HG02973 (cell line): Measurements from ENCODE around the gene RACK1.
"Not testable (repeated sequence)": the region's sequence is repeated elsewhere in the genome, so short reads cannot be mapped to it uniquely, and the experiment has no call there.

Experiments
- ATAC-seq: cut with Tn5 transposase; IDR thresholded peaks from one replicate; pipeline ENCODE4 v1.9.1; 2021; ENCODE audit warnings: moderate library complexity; ENCODE audit not compliant: unreplicated experiment

RACK1 gene

DNA sequence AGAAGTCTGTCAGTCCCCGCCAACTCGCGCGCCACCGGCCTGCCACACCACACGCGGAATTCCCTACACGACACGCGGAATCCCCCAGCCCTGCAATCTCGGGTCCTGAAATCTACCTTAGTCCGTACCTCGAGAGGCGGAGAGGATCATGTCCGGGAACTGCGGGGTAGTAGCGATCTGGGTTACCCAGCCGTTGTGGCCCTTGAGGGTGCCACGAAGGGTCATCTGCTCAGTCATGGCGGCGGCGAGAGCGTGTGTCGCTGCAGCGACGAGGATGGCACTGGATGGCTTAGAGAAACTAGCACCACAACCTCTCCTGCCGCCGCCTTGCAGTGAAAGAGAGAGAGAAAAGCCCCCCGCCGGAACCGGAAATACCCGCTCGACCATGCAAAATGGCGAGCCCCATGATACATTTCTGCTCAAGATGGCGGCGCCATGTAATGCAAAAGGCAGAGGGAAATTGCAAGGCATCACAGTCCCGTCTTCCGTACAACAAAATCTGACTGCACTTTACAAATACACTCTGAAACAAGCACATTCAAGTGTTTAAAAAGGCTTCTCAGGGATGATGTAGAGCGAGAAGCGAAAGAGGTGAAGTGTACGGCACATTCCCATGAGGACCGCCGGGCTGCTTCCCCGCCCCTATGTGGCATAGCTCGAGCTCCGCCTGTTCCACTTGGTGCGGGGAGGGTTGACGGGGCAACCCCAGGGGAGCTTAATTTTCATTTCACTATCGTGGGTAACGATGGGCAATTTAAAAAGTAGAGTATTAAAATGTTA is at the start of gene RACK1:
TSS of gene RACK1 (minus strand) at position 343 of the 780 bp plus-strand sequence. CDS start at position 237, 106 bp downstream.
- ATAC-seq, result peak; percentile 51

DNA sequence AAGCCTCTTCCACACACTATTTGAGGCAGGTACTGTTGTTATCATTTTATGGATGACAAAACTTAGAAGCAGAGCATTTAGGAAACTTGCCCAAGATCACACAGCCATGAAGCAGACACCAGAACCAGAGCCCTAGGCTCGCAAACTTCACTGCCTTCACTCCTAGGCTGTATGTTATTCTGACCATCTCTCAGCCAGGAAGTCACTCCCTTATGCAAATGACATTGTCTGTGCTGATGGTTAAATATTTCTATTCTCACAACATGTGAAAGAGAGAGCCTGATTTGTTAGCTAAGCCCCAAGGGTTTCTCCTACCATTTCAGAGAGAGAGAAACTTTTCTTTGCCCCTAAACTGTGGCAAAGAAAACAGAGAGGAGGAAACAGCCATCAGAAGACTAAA is 43.6 kb upstream of the RACK1 start:
- not testable (repeated sequence) for ATAC-seq

DNA sequence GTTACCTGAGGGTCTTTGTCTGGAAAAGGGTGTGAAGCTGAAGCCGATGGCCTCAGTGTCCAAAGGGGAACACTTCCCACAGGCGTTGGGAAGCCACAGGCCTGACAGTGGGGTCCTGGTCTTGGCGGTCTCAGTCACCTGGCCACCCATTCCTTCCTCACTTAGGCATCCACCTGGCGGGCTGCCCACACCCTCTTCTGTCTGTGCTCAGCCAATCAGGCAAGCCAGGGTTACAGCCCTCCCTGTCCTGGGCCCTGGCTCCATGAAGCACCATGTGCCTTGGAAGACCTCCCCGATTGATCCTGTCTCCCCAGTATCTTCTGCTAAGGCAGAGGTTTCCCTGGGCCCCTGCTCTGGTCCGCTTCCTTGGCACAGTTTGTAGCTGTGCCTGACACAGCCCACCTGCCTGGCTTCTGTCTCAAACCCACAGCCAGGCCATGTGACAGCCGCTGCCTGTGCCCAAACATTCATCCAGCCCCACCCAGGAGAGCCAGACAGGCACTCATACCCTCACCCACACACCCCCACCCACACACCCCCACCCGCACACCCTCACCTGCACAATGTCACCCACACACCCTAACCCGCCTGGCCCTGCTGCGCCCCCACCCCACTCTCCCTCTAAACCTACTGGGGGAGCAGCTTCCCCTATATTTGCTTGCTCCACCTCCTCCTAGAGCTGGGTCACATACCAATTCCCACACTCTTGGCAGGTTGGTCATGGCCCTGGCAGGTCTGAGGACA is 42.4 kb upstream of the RACK1 start:
- ATAC-seq, result not testable (repeated sequence)

DNA sequence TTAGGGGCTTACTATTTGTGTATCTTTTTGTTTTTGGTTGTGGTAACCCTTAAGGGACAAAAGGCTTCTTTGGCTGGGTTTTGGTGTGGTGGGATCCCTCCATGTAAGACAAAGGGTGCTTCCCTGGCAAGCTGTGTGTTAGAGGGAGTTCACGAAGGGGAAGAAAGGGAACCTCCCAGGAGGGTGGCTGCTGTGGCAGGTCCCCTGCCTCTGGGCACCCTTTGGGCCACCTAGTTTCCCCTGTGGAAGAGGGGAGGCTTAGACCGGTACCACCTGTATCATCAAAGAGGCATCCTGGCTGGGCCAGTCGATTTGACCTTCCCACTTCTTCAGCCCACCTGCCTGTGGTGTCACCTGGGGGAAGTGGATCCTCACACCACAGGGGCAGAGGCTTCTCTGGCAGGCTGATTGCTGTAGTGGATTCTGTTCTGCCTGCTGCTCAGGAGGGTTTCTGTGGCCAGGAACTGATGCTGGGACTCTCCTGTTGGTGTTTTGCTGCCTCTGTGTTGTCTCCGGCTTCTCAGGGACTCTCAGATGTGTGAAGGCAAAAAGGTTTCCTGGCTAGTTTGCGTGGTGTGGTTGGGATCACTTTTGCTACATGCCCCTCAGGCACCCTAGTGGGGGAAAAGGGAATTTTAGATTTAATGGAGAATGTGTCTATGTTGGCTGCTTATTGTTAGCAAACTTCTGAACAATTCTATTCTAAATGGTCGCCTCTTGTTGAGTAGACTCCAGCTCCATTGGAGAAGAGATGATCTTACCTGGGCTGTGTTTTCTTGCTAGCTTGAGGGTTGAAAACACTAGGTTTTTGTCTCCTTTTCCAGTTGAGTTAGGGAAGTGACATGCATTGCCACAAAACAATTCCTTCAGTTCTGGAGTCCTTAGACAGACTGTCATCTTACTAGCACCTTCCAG is 40.4 kb upstream of the RACK1 start:
- not testable (repeated sequence) for ATAC-seq

DNA sequence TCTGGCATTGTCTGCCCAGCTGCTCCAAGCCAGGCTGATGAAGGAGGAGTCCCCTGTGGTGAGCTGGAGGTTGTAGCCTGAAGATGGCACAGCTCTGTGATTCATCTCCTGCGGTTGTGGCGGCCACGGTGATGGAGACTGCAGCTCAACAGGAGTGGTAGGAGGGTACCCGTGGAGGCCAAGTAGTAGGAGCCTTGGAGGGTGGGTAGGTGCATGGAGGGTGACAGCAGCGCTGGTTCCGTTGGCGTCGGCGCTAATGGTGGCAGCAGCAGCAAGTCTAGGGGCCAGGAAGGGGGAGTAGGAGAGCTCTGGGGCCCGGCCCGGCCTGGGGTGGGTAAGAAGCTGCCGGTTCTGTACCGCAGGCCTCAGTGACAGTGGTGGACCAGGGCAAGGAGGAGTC is 39.6 kb upstream of the RACK1 start:
- ATAC-seq, result no peak

DNA sequence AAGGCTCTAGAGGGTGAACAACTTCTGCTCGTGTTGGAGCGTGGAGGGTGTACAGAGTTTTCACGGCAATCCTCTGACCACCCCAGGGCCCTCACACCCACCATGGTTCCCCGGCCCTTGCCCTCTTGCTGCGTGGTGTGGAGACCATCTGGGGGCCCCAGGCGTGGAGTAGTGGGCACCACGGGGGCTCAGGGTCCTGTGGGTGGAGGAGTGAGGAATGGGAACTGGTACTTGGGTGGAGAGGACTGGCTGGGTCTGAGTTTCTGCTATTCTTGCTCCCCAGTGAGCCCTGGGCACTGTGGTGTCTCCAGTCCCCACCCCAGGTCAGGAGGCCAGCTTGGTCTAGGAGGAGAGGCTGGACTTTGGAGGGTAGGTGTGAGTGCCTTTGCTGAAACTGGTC is 39.2 kb upstream of the RACK1 start:
- ATAC-seq, result no peak

DNA sequence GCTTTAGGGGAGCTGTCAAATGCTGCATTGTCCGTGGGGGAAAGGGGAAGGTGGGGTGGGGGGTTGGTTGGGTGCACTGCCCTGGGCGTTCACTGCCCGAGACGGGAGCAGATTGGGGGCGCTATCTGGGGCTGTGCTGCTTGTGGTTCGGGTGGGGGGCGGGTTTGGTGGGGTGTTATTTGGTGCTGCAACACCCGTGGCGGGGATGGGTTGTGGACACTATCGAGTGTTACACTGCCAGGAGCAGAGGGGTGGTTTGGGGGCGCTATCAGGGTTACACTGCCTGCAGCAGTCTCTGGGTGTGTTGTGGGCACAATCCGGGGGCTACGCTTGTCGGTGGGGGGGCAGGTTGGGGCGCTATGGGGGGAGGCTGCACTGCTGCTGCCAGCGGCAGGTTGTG is 38.7 kb upstream of the RACK1 start:
- ATAC-seq, result not testable (repeated sequence)

DNA sequence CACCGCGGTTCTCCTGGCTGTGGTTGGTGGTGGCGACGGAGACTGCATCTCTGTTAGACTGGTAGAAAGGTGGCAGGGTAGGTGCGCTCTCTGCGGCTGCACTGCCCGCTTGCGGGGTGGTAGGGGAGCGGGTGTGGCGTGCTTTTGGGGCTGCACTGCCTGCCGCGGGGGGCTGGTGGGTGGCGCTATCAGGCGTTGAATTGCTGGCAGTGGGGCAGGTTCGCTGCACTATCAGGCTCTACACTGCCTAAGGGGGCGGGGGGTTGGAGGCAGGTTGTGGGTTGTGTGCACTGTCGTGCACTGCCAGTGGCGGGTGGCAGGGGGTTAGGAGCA is 38.2 kb upstream of the RACK1 start:
- no peak for ATAC-seq

DNA sequence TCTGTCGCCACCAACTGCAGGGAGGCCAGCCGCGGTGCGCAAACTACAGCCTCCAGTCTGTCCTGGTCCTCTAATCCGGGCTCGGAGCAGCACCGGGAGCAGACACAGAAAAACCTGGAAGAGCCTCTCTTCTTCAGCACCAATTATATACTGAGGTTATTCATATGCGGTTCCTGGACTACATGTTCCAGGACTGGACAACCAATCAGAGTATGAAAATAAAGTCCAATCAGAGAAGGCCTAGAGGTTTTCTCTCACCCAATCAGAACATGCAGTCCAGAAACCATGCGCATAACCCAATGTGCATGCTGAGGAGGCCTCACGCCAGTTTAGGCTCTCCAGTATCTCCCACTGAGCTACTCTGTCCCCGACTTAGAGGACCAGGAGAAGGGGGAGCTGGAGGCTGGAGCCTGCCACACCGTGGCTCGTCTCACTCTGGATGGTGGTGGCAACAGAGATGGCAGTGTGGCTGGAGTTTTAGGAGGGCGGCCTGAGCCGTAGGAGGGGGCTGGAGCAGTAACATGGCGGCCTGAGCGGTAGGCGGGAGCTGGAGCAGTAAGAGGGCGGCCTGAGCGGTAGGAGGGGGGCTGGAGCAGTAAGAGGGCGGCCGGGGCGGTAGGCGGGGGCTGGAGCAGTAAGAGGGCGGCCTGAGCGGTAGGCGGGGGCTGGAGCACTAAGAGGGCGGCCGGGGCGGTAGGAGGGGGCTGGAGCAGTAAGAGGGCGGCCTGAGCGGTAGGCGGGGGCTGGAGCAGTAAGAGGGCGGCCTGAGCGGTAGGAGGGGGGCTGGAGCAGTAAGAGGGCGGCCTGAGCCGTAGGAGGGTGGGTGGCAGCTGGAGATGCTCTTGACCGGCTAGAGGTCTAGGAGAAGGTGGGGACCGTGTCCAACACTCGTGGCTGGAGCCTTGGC is 37.6 kb upstream of the RACK1 start:
- no peak for ATAC-seq

DNA sequence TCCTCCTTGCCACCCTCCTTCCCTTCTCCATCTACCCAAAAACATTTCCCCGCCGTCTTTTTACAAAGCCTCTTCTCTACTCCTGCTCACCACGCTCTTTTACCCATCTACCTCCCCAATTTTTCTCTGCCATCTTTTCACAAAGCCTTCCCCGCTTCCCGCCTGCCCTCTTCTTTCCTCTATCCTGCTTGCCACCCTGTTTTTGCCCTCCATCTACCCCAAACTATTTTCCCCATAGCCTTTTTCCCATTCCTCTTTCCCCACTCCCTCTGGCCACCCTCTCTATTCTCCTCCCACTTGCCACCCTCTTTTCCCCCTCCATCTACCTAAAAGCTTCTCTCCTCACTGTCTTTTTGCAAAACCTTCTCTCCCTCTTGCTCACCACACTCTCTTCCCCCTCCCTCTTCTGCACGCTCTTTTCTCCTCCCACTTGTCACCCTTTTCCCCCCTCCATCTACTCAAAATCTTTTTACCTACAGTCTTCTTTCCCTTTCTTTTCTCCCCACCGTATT is 36.6 kb upstream of the RACK1 start:
- ATAC-seq, result no peak

DNA sequence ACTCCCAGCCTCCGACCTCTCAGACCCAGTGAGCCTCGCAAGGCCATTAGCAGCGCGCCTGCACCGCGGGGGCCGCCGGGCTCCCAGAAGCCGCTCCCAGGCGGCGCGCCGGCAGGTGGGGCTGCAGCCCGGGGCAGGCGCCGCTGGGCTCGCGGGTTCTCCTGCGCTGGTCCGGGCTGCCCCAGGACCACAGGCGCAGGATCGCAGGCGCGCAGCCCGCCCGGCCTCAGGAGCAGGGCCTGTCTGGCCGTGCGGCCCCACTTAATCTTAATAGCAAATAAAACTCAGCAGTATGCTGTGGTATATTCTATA is 29.7 kb upstream of the RACK1 start:
- not testable (repeated sequence) for ATAC-seq

DNA sequence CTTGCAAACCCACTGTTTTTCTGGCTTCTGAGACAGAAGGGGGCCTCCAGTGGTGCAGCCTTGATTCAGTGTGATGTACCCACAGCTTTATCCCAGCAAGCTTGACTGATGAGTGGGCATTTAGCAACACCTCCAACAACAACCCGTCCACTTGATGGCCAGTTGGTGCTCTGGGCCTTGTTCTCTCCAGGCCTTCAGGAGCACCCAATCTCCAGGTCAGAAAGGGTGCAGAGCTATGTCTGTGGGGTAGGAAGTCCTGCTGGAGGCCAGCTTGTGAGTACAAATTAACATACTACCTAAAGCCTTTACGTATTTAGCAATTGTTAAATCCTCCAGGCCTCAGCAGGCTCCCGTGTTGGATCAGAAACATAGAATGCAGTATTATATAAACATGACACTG is 27.4 kb upstream of the RACK1 start:
- ATAC-seq, result no peak

DNA sequence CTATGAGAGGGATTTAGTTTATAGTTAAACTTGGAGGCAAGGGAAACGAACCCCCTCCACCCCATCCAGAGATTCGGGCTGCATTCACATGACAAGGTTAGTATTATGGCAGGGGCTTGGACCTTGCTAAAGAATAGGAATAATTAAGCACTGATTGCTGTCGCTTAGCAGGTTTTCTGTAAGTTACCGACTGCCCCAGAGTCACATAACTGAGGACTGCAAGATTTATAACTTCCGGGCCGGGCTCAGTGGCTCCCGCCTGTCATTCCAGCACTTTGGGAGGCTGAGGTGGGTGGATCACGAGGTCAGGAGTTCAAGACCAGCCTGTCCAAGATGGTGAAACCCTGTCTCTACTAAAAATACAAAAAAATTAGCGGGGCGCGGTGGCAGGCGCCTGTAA is 24.2 kb upstream of the RACK1 start:
- not testable (repeated sequence) for ATAC-seq

DNA sequence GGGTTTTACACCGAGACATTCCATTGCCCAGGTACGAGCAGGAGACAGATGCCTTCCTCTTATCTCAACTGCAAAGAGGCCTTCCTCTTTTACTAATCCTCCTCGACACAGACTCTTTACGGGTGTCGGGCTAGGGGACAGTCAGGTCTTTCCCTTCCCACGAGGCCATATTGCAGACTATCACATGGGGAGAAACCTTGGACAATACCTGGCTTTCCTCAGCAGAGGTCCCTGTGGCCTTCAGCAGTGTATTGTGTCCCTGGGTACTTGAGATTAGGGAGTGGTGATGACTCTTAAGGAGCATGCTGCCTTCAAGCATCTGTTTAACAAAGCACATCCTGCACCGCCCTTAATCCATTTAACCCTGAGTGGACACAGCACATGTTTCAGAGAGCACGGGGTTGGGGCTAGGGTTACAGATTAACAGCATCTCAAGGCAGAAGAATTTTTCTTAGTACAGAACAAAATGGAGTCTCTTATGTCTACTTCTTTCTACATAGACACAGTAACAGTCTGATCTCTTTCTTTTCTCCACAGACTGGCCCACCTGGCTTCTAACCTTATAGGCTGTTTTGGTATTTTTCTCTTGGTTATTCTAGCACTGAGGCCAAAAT is 23.7 kb upstream of the RACK1 start:
- ATAC-seq, result not testable (repeated sequence)

DNA sequence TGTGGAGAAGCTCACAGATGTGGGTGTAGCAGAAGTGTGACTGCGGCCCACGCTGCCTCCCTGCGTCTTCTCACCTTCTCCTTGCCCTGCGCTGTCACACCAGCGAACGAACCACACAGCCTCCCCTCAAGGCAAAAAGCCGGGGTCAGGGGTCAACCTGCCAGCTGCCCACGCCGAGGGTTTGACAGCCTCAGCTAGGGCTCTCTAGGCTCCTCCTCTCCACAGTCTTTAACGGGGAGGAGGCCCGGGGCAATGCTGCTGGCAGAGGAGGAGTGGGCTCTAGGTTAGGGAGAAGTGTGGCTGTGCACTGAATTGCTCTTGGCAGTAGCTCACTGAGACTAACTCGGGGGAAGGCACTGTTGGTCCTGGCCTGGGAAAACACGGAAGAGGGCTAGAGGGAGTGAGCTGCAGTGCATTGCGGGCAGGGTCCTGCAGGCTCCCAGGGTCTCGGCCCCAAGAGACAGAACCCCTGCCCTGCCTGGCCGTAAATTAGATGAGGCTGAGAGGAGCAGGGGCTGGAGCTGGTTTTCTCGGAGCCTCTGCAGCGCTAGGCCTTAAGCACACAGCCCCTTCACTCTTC is 21.5 kb upstream of the RACK1 start:
- no peak for ATAC-seq

DNA sequence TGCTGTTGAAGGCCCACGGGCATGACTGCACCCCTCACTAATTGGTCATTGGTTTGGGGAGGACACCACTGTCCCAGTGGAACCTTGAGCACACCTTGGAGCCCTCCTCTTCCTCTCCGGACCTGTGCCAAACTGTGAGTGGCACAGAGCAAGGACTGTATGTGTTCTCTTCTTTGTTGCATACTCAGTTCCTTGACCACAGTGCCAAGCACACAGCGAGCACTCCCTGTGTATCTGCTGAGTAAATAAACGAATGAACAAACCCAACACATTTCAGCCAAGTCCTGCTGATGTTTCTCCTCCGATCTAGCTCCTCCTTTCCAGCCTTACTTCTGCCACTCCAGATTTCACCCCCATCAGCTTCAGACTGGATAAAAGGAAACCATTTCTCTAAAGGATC is 19.9 kb upstream of the RACK1 start:
- ATAC-seq, result no peak

DNA sequence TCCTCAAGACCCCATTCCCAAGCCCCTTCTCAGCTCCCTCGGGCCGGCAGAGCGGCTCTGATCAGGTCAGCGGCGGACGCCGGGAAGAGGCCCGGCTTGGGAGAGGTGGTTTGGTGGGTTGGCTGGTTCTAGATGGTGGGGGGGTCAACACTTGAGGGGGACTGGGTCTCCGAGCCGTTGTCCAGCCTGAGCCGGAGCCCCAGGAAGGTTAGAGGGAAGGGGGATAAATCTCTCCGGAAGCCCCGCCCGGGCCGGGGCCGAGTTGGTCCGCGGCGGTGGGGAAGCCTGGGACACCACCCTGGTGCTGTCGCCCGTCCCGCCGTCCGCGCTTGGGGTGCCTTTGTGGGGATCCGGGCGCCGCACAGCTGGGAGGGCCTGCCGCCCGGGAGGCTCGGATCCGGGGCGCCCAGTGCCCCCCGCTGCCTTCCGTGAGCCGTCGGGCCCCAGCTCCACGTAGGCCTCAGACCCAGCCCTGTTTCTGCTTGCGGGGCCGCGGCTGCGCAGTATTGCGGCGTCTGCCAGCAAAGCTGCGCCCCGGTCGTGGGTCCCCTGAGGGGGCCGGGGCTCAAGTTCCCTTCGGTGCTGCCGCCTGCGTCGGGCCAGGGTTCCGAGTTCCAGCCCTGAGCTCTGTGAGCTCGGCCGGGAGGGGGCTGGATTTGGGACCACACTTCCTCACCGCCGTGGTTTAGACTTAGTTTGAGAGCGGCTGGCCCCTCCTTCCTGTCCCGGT is 17.8 kb upstream of the RACK1 start:
- peak; percentile 47 for ATAC-seq

DNA sequence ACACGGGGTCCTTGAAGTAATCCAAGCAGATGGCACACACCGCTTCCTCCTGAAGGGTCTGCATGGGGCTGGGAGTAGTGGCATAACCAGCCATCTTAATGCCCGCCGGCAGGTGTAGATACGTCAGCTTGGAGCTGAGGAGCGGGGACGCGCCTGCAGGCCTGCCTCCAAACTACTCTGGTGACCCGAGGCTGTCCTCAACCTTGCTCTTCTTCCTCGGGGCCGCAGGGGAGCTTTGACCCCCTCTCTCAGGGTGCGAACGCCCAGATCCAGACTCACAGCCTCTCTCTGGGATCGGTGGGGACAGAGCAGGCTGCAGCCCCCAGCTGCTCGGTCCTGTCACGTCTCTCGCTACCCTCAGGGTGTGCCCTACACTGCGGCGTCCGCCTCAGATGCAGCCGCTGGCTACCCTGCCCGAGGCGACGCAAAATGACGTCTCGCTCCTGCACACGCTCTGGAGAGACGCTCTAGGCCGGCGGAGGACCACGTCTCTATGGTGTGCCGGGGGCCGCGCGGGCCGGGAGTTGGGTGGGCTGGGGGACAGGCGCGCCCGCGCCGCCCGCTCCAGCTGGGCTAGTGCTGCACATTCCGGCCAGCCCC is 17.1 kb upstream of the RACK1 start, which contains the start of gene TRIM52:
TSS of gene TRIM52 (minus strand) at position 424 of the 600 bp plus-strand sequence. CDS start at position 94, 330 bp downstream.
- peak; percentile 82 for ATAC-seq
